HG03354 (cell line): ENCODE measurements around the gene NKX1-2.
"Not testable (repeated sequence)": the region's sequence is repeated elsewhere in the genome, so short reads cannot be mapped to it uniquely, and the experiment has no call there.

Source experiments
- ATAC-seq: cut with Tn5 transposase; IDR thresholded peaks from one replicate; pipeline ENCODE4 v1.9.1; 2021; ENCODE audit warnings: mild to moderate bottlenecking; ENCODE audit not compliant: unreplicated experiment, poor library complexity, severe bottlenecking

Gene NKX1-2

GRCh38 chr10:124458473-124458872 is 8.6 kb upstream of the NKX1-2 start:
- no peak for ATAC-seq

- no peak for ATAC-seq
Measured at GRCh38 chr10:124455441-124455840, 5.6 kb upstream of the NKX1-2 start.

DNA sequence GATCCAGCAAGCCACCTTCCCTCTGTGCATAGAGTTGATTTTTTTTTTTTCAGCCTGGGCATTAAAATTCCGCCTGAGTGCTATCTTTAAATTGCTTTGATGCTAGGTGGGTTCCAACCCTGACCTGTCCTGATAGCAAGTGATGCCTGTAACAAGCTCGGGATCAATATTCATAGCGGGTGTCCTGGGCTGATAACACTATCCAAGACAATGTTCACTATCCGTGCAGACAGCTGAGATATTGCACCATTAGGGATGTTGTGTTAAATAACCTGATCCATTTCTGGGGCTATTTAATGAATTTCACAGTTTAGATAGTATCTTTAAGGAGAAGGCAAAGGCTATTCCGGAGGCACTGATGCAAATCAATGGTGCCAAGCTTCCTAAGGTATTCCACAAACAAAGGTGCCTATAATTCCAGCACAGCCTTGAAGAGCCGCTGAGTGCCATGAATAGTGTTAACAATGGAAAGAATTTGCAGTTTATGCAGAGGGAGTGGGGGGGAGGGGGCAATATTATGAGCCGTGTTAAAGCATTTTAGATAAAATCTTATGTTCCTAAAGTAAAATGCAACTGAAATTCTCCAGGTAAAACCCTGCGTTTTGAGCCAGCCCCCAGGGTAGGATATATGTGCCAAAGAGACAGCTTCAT is 4.2 kb upstream of the NKX1-2 start:
- no peak for ATAC-seq

- no peak for ATAC-seq
Measured at GRCh38 chr10:124451276-124451675, 1.4 kb upstream of the NKX1-2 start.

DNA sequence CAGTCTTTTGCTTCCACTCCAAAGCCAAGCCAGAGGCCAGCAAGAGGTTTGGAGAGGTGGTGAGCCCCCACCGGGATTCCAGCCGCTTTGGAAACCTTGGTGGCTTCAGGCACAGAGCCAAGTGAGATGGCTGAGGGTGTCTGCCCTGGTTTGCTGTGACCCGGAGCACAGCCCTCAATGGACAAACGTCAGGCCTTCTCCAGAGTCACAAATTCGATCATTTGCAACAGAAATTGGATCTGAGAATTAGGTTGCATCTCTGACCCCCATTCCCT is 885 bp upstream of the NKX1-2 start:
- no peak for ATAC-seq

GRCh38 chr10:124449170-124450011 is 444 bp downstream of the NKX1-2 start:
- no peak for ATAC-seq

- no peak for ATAC-seq
Measured at GRCh38 chr10:124448696-124449169, 1.1 kb downstream of the NKX1-2 start.

DNA sequence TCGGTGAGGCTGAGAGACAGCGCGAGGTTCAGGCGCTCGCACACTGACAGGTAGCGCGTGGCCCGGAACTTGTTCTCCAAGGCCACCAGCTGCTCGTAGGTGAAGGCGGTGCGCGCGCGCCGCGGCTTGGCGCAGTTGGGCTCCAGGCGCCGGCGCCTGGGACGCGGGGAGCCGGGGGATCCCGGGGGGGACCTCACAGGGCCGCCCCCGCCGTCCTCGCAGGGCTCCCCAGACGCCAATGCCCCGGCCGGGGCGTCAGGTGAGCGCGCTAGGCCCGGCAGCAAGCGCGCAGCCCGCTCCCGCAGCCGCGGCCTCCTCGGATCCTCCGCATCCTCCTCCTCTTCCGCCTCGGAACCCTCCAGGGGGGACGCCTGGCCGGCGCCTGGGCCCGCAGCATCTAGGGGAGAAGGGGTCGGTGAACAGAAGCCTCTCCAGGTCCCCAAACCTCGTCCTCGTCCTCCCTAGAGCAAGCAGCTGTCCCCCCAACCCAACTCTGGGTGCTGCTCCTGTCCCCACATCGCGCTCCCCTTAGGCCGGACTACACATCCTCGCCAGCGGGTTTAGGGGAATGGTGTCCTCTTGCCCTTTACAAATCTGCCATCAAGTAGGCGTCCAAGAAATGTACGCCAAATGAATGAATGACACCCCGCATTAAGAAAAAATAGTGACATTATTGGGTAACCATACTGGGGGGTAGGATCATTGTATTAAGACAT is 1.9 kb downstream of the NKX1-2 start:
- ATAC-seq = no peak

DNA sequence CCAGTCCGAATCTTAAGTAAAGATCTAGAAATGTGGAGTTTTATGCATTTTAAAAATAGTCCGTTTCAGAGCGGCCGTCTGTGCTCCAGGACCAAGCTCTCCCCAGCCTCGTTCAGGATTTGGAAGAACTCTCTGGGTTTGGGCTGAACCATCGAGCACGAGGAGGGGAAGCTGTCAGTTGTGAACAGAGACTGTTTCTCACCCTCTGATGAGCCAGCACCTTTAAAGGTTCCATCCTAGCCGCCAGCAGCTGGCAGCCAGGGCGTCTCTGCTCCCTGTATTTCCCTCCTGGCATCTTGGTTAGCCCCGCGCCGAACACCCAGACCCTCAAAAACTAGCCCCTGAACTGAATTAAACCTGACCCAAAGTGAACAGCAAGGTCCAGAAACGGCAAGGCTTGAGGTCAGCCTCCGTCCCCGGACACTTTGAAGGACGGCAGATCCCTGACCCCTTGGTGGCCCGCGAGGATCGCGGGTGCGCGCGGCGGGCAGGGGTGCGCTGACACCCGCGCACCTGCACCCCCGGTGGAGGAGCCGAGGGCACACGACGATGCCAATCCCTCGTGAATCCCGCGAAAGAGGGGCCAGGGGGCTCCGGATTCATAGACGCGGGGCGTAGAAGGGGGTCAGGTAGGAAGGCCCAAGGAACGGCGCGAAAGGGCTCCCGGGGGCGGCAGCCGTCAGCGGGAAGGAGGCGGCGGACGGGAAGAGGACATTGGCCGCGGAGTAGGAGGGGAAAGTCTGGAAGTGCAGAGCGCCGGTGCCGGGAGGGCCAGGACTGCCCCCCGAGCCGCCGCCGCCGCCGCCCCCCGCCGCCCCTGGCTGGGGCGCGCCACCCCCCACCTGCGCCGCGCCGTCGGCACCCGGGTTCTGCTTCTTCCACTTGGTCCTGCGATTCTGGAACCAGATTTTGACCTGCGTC is 2.7 kb downstream of the NKX1-2 start:
- no peak for ATAC-seq

GRCh38 chr10:124441694-124442093 is 8.1 kb downstream of the NKX1-2 start:
- not testable (repeated sequence) for ATAC-seq

DNA sequence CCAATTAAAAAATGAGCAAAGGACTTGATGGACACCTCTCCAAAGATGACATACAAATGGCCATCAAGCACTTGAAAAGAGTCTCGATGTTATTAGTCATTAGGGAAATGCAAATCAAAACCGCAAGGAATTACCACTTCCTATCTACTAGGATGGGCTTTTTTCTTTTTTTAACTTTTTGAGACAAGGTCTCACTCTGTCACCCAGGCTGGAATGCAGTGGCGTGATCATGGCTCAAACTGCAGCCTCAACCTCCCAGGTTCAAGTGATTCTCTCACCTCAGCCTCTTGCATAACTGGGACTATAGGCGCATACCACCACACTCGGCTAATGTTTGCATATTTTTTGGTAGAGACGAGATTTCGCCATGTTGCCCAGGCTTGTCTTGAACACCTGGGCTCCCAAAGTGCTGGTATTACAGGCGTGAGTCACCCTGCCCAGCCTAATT is 13.6 kb downstream of the NKX1-2 start:
- peak; percentile 65 for ATAC-seq

- not testable (repeated sequence) for ATAC-seq
Measured at GRCh38 chr10:124435683-124436082, 14.2 kb downstream of the NKX1-2 start.

DNA sequence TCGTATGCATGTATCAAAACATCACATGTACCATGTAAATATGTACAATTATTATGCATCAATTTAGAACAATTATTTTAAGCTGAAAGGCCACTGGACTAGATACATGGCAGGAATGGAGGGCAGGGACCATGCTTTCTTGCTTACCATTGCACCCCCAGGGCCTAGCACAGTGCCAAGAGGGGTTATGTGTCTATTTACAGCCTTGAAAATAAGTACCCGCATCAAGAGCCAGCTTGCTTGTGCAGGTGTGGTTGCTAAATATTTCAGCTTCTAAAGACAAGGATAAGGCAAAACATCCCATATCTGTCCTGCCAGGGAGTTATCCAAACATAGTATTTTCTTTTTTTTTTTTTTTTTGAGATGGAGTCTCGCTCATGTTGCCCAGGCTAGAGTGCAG is 16.4 kb downstream of the NKX1-2 start:
- ATAC-seq = no peak

GRCh38 chr10:124430077-124430476 is 19.8 kb downstream of the NKX1-2 start:
- no peak for ATAC-seq

DNA sequence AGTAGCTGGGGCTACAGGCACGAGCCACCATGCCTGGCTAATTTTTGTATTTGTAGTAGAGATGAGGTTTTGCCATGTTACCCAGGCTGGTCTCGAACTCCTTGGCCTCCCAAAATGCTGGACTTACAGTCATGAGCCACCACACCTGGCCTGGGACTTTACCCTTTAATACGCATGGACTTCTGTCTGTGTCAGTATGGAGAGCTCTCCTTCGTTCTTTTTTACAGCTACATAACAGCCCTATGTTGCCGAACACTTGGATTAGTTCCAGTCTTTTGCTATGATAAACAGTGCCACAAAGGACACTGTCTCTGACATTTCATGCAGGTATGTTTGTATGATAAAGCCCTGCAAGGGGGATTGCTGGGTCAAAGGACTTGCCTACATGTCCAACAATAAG is 20.3 kb downstream of the NKX1-2 start:
- ATAC-seq = no peak

DNA sequence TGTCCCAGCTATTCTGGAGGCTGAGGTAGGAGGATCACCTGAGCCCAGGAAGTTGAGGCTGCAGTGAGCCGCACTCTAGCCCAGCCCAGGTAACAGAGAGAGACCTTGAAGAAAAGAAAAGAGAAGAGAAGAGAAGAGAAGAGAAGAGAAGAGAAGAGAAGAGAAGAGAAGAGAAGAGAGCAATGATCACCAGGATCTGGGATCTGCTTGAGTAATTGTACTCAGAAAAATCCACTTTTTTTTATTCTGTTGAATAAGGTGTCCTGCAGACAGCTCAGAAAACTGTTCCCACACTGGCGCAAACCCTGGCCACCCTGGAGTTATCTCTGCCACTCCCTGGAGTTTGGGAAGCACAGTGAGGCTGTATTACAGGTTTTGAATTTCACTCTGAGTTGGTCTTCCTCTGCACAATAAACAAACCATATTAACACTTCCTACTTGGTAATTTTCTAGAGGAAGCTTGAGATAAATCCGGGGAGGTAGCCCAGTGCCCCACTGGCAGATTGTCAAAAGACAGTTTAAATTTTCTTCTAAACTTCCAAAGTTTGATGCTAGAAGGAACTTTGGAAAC is 21.5 kb downstream of the NKX1-2 start:
- ATAC-seq = no peak

DNA sequence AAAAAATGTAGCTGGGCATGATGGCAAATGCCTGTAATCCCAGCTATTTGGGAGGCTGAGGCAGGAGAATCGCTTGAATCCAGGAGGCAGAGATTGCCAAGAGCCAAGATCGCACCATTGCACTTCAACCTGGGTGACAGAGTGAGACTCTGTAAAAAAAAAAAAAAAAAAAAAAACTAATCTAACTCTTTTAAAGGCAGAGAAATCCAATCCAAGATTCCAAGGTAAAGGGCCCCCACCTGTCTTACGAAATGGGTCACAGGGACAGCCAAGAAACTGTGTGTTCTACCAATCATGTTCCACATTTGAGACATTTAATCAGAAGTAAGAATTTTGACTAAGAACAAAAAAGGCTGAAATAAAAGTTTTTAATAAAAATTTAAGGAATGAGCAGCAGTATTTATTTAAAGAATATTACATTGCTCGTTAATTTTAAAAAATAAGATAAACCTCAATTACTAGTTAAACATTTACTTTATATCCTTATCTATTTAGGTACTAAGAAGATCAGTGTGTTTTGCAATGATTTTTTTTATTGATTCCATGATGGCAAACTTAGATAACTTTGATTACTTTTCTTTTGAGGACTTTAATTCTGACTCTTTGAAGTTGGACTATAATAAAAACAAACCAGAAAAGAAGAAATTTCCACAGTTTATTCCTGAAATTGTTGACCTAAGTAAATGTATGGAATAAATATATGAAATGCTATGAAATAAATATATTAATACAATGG is 24.4 kb downstream of the NKX1-2 start:
- no peak for ATAC-seq

GRCh38 chr10:124423813-124424212 is 26.0 kb downstream of the NKX1-2 start:
- ATAC-seq = no peak

DNA sequence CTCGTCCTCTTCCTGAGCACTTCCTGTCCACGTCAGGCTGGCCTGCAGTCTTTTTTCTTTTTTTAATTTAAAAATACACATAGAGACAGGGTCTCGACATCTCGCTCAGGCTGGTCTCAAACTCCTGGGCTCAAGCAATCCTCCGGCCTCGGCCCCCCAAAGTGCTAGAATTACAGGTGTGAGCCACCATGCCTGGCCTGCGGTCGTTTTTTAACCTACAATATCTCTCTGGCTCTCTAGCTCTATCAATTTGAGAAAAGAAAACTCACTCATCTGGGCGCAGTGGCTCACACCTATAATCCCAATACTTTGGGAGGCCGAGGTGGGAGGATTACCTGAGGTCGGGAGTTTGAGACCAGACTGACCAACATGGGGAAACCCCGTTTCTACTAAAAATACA is 27.1 kb downstream of the NKX1-2 start:
- no peak for ATAC-seq
